IMR-90 (cell line): ENCODE measurements around the gene DNAH9. TPM values are rescaled to one million over a fixed set of nuclear protein-coding genes. Genes with fewer than 3 reads are reported as not detected.

ENCODE experiments used
- ATAC-seq: fragments of 200-7000 bp; cut with Tn5 transposase; 2 replicates; pipeline ENCODE4 v1.9.1; 2020; ENCODE audit warnings: low read depth, mild to moderate bottlenecking, moderate library complexity
- BruUV-seq: library from RNA; stranded (reverse); fragments of 400-500 nt; replicated peaks from 2 replicates; lab custom pipeline; 2021; lab: Mats Ljungman, UMichigan
- CTCF ChIA-PET: fragments of 300-600 bp; formaldehyde crosslinking; extraction: SDS; loops from one replicate; lab custom pipeline; 2021; ENCODE audit warnings: antibody characterized with exemption; lab: Yijun Ruan, JAX
- POLR2A ChIA-PET: fragments of 300-600 bp; sonication (Branson Sonifier 250); formaldehyde crosslinking; loops from one replicate; lab custom pipeline; 2022; ENCODE audit warnings: antibody characterized with exemption; ENCODE audit not compliant: unreplicated experiment; lab: Charles Lee
- DNase-seq: peaks from one replicate; pipeline ENCODE4 v3.0.0; 2013
- H2AFZ ChIP-seq: replicated peaks from 2 replicates; pipeline ENCODE3; 2013; ENCODE audit warnings: low read length, mild to moderate bottlenecking; ENCODE audit not compliant: poor library complexity
- H2AK5ac ChIP-seq: 2 replicates; pipeline ENCODE4 v1.6.1; 2013; ENCODE audit warnings: low read depth, low read length, inconsistent platforms
- H2AK9ac ChIP-seq: replicated peaks from 2 replicates; pipeline ENCODE3; 2013; ENCODE audit warnings: mild to moderate bottlenecking, low read depth, low read length, moderate library complexity; ENCODE audit not compliant: poor library complexity
- H2BK120ac ChIP-seq: 2 replicates; pipeline ENCODE4 v1.6.1; 2013; ENCODE audit warnings: low read depth, low read length, inconsistent platforms
- H2BK15ac ChIP-seq: 3 replicates; pipeline ENCODE4 v1.6.1; 2013; ENCODE audit warnings: low read depth, low read length, inconsistent platforms
- H2BK20ac ChIP-seq: 2 replicates; pipeline ENCODE4 v1.6.1; 2013; ENCODE audit warnings: low read depth, mild to moderate bottlenecking, inconsistent platforms, low read length, moderate library complexity
- H2BK5ac ChIP-seq: 2 replicates; pipeline ENCODE4 v1.6.1; 2013; ENCODE audit warnings: mild to moderate bottlenecking, low read depth, low read length, inconsistent platforms; ENCODE audit not compliant: poor library complexity, severe bottlenecking
- H3K14ac ChIP-seq: replicated peaks from 2 replicates; pipeline ENCODE4 v1.6.1; 2013; ENCODE audit warnings: low read depth, low read length, inconsistent platforms
- H3K18ac ChIP-seq: 2 replicates; pipeline ENCODE4 v1.6.1; 2013; ENCODE audit warnings: low read depth, low read length, control low read depth
- H3K23ac ChIP-seq: 2 replicates; pipeline ENCODE4 v1.6.1; 2013; ENCODE audit warnings: low read depth, low read length, inconsistent platforms
- H3K27ac ChIP-seq: 2 replicates; pipeline ENCODE4 v1.5.1; 2013; ENCODE audit warnings: mild to moderate bottlenecking, control low read depth, low read length; ENCODE audit not compliant: insufficient read depth
- H3K27me3 ChIP-seq: 2 replicates; pipeline ENCODE4 v1.6.1; 2013; ENCODE audit warnings: low read length; ENCODE audit not compliant: control insufficient read depth, insufficient read depth
- H3K36me3 ChIP-seq: 2 replicates; pipeline ENCODE4 v1.6.1; 2013; ENCODE audit warnings: low read length, mixed read lengths; ENCODE audit not compliant: control insufficient read depth, insufficient read depth
- H3K4ac ChIP-seq: 2 replicates; pipeline ENCODE4 v1.6.1; 2013; ENCODE audit warnings: low read depth, low read length, inconsistent platforms
- H3K4me1 ChIP-seq: 2 replicates; pipeline ENCODE4 v1.6.1; 2013; ENCODE audit warnings: low read length, mixed read lengths; ENCODE audit not compliant: control insufficient read depth, insufficient read depth
- H3K4me2 ChIP-seq: 2 replicates; pipeline ENCODE4 v1.6.1; 2013; ENCODE audit warnings: low read depth, mild to moderate bottlenecking, control low read depth, low read length, moderate library complexity
- H3K4me3 ChIP-seq: 2 replicates; pipeline ENCODE4 v1.5.1; 2013; ENCODE audit warnings: low read depth, mild to moderate bottlenecking, control low read depth, low read length, moderate library complexity; ENCODE audit not compliant: insufficient read depth
- H3K56ac ChIP-seq: 2 replicates; pipeline ENCODE4 v1.6.1; 2013; ENCODE audit warnings: low read length, inconsistent platforms; ENCODE audit not compliant: insufficient read depth; ENCODE audit errors: extremely low read depth
- H3K79me1 ChIP-seq, 2 experiments: 2 replicates each; pipeline ENCODE4 v1.6.1; 2013; ENCODE audit warnings: low read length in 2 of 2, inconsistent platforms in 1 of 2, low read depth in 1 of 2
- H3K9ac ChIP-seq: 2 replicates; pipeline ENCODE4 v1.6.1; 2013; ENCODE audit warnings: low read depth, low read length, control low read depth
- H3K9me1 ChIP-seq: 2 replicates; pipeline ENCODE4 v1.6.1; 2013; ENCODE audit warnings: low read length, inconsistent platforms; ENCODE audit not compliant: insufficient read depth
- H3K9me3 ChIP-seq: 2 replicates; pipeline ENCODE4 v1.6.1; 2013; ENCODE audit warnings: low read length; ENCODE audit not compliant: control insufficient read depth, insufficient read depth
- H4K20me1 ChIP-seq: 2 replicates; pipeline ENCODE4 v1.6.1; 2013; ENCODE audit warnings: low read length, inconsistent platforms; ENCODE audit not compliant: insufficient read depth
- H4K5ac ChIP-seq: 2 replicates; pipeline ENCODE4 v1.6.1; 2013; ENCODE audit warnings: mild to moderate bottlenecking, low read depth, low read length, control low read depth
- H4K8ac ChIP-seq, 2 experiments: 2 replicates each; pipeline ENCODE4 v1.6.1; 2013; ENCODE audit warnings: low read depth in 2 of 2, low read length in 2 of 2, control low read depth in 1 of 2, inconsistent platforms in 1 of 2
- H4K91ac ChIP-seq: 2 replicates; pipeline ENCODE4 v1.6.1; 2013; ENCODE audit warnings: low read depth, low read length, inconsistent platforms; ENCODE audit not compliant: insufficient read depth
- BHLHE40 ChIP-seq: fragments of 150-350 bp; IDR thresholded peaks from 2 replicates; pipeline ENCODE4 v1.6.1; 2016; ENCODE audit warnings: mild to moderate bottlenecking, low read depth, low read length
- CEBPB ChIP-seq: IDR thresholded peaks from 2 replicates; pipeline ENCODE4 v1.6.1; 2012; ENCODE audit warnings: low read depth, low read length, improper control_type of control experiment
- MXI1 ChIP-seq: IDR thresholded peaks from 2 replicates; pipeline ENCODE4 v1.6.1; 2012; ENCODE audit warnings: low read depth, mild to moderate bottlenecking, low read length, moderate library complexity, borderline replicate concordance
- RAD21 ChIP-seq: IDR thresholded peaks from 2 replicates; pipeline ENCODE4 v1.6.1; 2012; ENCODE audit warnings: low read length, improper control_type of control experiment
- WGBS, 2 experiments: methylation state at CpG; one replicate each; pipeline versions ENCODE4 v1.1.5 to v1.1.7; 2013; ENCODE audit warnings: missing lambda C conversion rate in 2 of 2; ENCODE audit not compliant: insufficient read length in 1 of 2; ENCODE audit errors: extremely low coverage in 2 of 2; 5-methylcytosine and 5-hydroxymethylcytosine counted together
- dilution Hi-C: fragments of 300-500 bp; cut with HindIII; formaldehyde crosslinking; loops from one replicate; pipeline ENCODE4 v1.14.3; 2018; ENCODE audit warnings: low sequenced_read_pairs; ENCODE audit not compliant: unreplicated experiment
- in situ Hi-C: fragments of 300-500 bp; cut with MboI; formaldehyde crosslinking; loops from 3 replicates; pipeline ENCODE4 v1.14.3; 2019; ENCODE audit warnings: low sequenced_read_pairs, inconsistent platforms, mixed read lengths
- intact Hi-C: fragments of 100-400 bp; cut with micrococcal nuclease; formaldehyde crosslinking; loops from 2 replicates; pipeline ENCODE4 v1.10.0; 2022
- polyA plus RNA-seq, 3 experiments: library from polyadenylated mRNA; depleted of rRNA; stranded (reverse); fragments of >200 nt; gene quantifications; 2 replicates each; pipeline ENCODE4 v1.2.3, GENCODE V29; 2012; ENCODE audit warnings: low replicate concordance in 1 of 3
- total RNA-seq: library from RNA; depleted of rRNA; stranded (reverse); fragments of >200 nt; gene quantifications from 2 replicates; pipeline ENCODE4 v1.2.3, GENCODE V29; 2012
- TF ChIP-seq, protein P1 (sequence below): fragments of 150-350 bp; IDR thresholded peaks from 2 replicates; pipeline ENCODE4 v1.6.1; 2016; ENCODE audit warnings: low read depth, mild to moderate bottlenecking, low read length, moderate library complexity, borderline replicate concordance

The DNAH9 gene
- total and polyA plus RNA-seq, 2 of the 4 experiments (the other 2 are of a cell fraction), result not detected

DNA sequence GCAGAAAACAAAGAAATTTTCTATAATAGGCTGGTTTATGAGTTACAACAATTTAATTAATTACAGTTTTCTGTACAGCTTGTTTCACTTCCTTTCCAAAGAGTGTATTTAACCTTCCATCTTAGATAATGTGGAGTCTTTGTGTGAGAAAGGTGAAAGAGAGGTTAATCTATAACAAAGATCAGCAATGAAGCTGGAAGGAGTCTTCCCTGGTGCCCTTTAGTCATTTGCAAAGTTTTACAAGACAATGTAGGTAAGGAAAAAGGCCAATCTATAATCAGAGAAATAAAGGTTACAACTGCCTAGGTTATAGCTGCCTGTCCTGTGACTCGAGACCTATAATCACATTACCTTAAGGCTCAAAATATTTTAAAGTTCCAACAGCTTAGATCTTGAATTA lies 257.0 kb downstream of the DNAH9 start:
- in situ Hi-C loops (no loop called here), dilution Hi-C loops (no loop called here), intact Hi-C loops (no loop called here)
- ATAC-seq (no peak), DNase-seq (no peak)
- Histone ChIP-seq H3K23ac (no peak overlapping the region), H4K8ac (no peak overlapping the region), H2BK15ac (no peak overlapping the region), H3K9ac (no peak overlapping the region), H3K36me3 (no peaks in the 10 kb centered on the region), H3K4me3 (no peak overlapping the region), H3K9me1 (no peaks in the 10 kb centered on the region), H2BK20ac (no peak overlapping the region), H3K18ac (no peak overlapping the region), H3K9me3 (peaks cover 19% of the 10 kb centered on the region), H3K4ac (no peak overlapping the region), H4K5ac (no peak overlapping the region), H3K27ac (no peak overlapping the region), H2AK9ac (no peak overlapping the region), H4K20me1 (no peaks in the 10 kb centered on the region), H3K14ac (no peak overlapping the region), H3K4me2 (no peak overlapping the region), H4K91ac (no peak overlapping the region), H2AK5ac (no peak overlapping the region), H3K27me3 (no peaks in the 10 kb centered on the region), H2BK120ac (no peak overlapping the region), H3K4me1 (no peaks in the 10 kb centered on the region), H2BK5ac (no peak overlapping the region), H3K79me1 (no peaks in the 10 kb centered on the region), H2AFZ (no peak overlapping the region), H3K56ac (no peak overlapping the region)
- no CpG with 5 or more reads among the region's 1 CpG for WGBS, 2 experiments
- ChIA-PET CTCF (no interaction called here), POLR2A (no interaction called here)
- no TSS peak for BruUV-seq
- TF ChIP-seq BHLHE40 (no peak), RAD21 (no peak), CEBPB (no peak), MXI1 (no peak)
- TF ChIP-seq, protein P1, sequence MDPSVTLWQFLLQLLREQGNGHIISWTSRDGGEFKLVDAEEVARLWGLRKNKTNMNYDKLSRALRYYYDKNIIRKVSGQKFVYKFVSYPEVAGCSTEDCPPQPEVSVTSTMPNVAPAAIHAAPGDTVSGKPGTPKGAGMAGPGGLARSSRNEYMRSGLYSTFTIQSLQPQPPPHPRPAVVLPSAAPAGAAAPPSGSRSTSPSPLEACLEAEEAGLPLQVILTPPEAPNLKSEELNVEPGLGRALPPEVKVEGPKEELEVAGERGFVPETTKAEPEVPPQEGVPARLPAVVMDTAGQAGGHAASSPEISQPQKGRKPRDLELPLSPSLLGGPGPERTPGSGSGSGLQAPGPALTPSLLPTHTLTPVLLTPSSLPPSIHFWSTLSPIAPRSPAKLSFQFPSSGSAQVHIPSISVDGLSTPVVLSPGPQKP, result no peak
